SK-N-SH treated with all-trans-retinoic acid at 6 μM for 48 hours (cell line): ENCODE results near the gene MYCT1.
"Not testable (repeated sequence)": the region's sequence is repeated elsewhere in the genome, so short reads cannot be mapped to it uniquely, and the experiment has no call there.

ENCODE experiments used
- ATAC-seq: fragments of 200-7000 bp; cut with Tn5 transposase; 3 replicates; pipeline ENCODE4 v1.9.1; 2020; ENCODE audit warnings: mild to moderate bottlenecking, moderate library complexity
- ARNTL ChIP-seq: fragments of 450-650 bp; formaldehyde crosslinking; IDR thresholded peaks from 2 replicates; pipeline ENCODE4 v1.5.0; 2020; ENCODE audit warnings: low read depth, mild to moderate bottlenecking, moderate library complexity, borderline replicate concordance
- BACH2 ChIP-seq: fragments of 250-450 bp; sonication (Bioruptor Pico); IDR thresholded peaks from 2 replicates; pipeline ENCODE4 v1.9.0; 2021; ENCODE audit warnings: mild to moderate bottlenecking, borderline replicate concordance
- CREB5 ChIP-seq: fragments of 250-450 bp; sonication (Bioruptor Pico); IDR thresholded peaks from 2 replicates; pipeline ENCODE4 v1.5.1; 2020; ENCODE audit warnings: low read depth, mild to moderate bottlenecking, moderate library complexity
- CSDC2 ChIP-seq: fragments of 250-450 bp; sonication (Bioruptor Pico); IDR thresholded peaks from 2 replicates; pipeline ENCODE4 v1.5.0; 2020; ENCODE audit warnings: mild to moderate bottlenecking, moderate library complexity
- CSRNP3 ChIP-seq: fragments of 250-450 bp; sonication (Bioruptor Pico); IDR thresholded peaks from 2 replicates; pipeline ENCODE4 v1.5.1; 2021; ENCODE audit warnings: mild to moderate bottlenecking, moderate library complexity
- ESRRG ChIP-seq: fragments of 250-450 bp; sonication (Bioruptor Pico); IDR thresholded peaks from 2 replicates; pipeline ENCODE4 v1.6.1; 2021; ENCODE audit warnings: mild to moderate bottlenecking
- GLIS3 ChIP-seq: fragments of 250-450 bp; sonication (Bioruptor Pico); IDR thresholded peaks from 2 replicates; pipeline ENCODE4 v1.5.0; 2020; ENCODE audit warnings: mild to moderate bottlenecking, moderate library complexity
- ISL1 ChIP-seq: fragments of 250-450 bp; sonication (Bioruptor Pico); IDR thresholded peaks from 2 replicates; pipeline ENCODE4 v2.1.2; 2022; ENCODE audit warnings: mild to moderate bottlenecking, moderate library complexity
- OSR1 ChIP-seq: fragments of 250-450 bp; sonication (Bioruptor Pico); IDR thresholded peaks from 2 replicates; pipeline ENCODE4 v1.8.0; 2022; ENCODE audit warnings: moderate library complexity, mild to moderate bottlenecking, inconsistent platforms
- POU6F1 ChIP-seq: fragments of 250-450 bp; sonication (Bioruptor Pico); IDR thresholded peaks from 2 replicates; pipeline ENCODE4 v1.8.0; 2021; ENCODE audit warnings: low read depth, mild to moderate bottlenecking, moderate library complexity, borderline replicate concordance
- PPARA ChIP-seq: fragments of 250-450 bp; sonication (Bioruptor Pico); IDR thresholded peaks from 2 replicates; pipeline ENCODE4 v1.5.0; 2020; ENCODE audit warnings: mild to moderate bottlenecking, borderline replicate concordance
- RARB ChIP-seq: fragments of 250-450 bp; sonication (Bioruptor Pico); IDR thresholded peaks from 2 replicates; pipeline ENCODE4 v1.8.0; 2021; ENCODE audit warnings: mild to moderate bottlenecking, moderate library complexity
- SNAI2 ChIP-seq: fragments of 250-450 bp; sonication (Bioruptor Pico); IDR thresholded peaks from 2 replicates; pipeline ENCODE4 v1.5.0; 2020; ENCODE audit warnings: mild to moderate bottlenecking, moderate library complexity
- TCF4 ChIP-seq: fragments of 250-450 bp; sonication (Bioruptor Pico); IDR thresholded peaks from 2 replicates; pipeline ENCODE4 v1.8.0; 2021; ENCODE audit warnings: mild to moderate bottlenecking, moderate library complexity, borderline replicate concordance
- TOX ChIP-seq: fragments of 250-450 bp; sonication (Bioruptor Pico); IDR thresholded peaks from 2 replicates; pipeline ENCODE4 v1.8.0; 2021; ENCODE audit warnings: mild to moderate bottlenecking, moderate library complexity, borderline replicate concordance
- TSHZ2 ChIP-seq: fragments of 250-450 bp; sonication (Bioruptor Pico); IDR thresholded peaks from 2 replicates; pipeline ENCODE4 v1.5.0; 2020; ENCODE audit warnings: mild to moderate bottlenecking, moderate library complexity
- ZC3H10 ChIP-seq: fragments of 250-450 bp; sonication (Bioruptor Pico); IDR thresholded peaks from 2 replicates; pipeline ENCODE4 v1.5.1; 2021; ENCODE audit warnings: mild to moderate bottlenecking, moderate library complexity
- ZFP3 ChIP-seq: fragments of 250-450 bp; sonication (Bioruptor Pico); IDR thresholded peaks from 2 replicates; pipeline ENCODE4 v1.5.0; 2020; ENCODE audit warnings: mild to moderate bottlenecking, moderate library complexity
- ZFP30 ChIP-seq: fragments of 450-650 bp; formaldehyde crosslinking; IDR thresholded peaks from 2 replicates; pipeline ENCODE4 v1.5.0; 2022; ENCODE audit warnings: mild to moderate bottlenecking, moderate library complexity
- ZNF565 ChIP-seq: fragments of 450-650 bp; formaldehyde crosslinking; conservative IDR thresholded peaks from 2 replicates; pipeline ENCODE4 v1.5.0; 2020; ENCODE audit warnings: low read depth, mild to moderate bottlenecking, moderate library complexity
- ZNF70 ChIP-seq: fragments of 450-650 bp; formaldehyde crosslinking; IDR thresholded peaks from 2 replicates; pipeline ENCODE4 v1.5.0; 2020; ENCODE audit warnings: mild to moderate bottlenecking, moderate library complexity
- ZNF8 ChIP-seq: fragments of 450-650 bp; formaldehyde crosslinking; IDR thresholded peaks from 2 replicates; pipeline ENCODE4 v1.5.0; 2020; ENCODE audit warnings: mild to moderate bottlenecking, moderate library complexity

The MYCT1 gene

GRCh38 chr6:152701081-152701862 is 3.6 kb downstream of the MYCT1 start:
- TF ChIP-seq CSRNP3 (CRISPR knock-in tag) (no peak), ZC3H10 (CRISPR knock-in tag) (no peak), GLIS3 (CRISPR knock-in tag) (no peak), RARB (no peak), SNAI2 (CRISPR knock-in tag) (no peak), ESRRG (CRISPR knock-in tag) (no peak), TCF4 (no peak), POU6F1 (CRISPR knock-in tag) (no peak), ZNF70 (CRISPR knock-in tag) (no peak), OSR1 (CRISPR knock-in tag) (no peak), TSHZ2 (CRISPR knock-in tag) (no peak), TOX (no peak), ZNF565 (no peak), ISL1 (CRISPR knock-in tag) (no peak), ARNTL (no peak), ZFP3 (no peak), CSDC2 (no peak), ZFP30 (CRISPR knock-in tag) (no peak), PPARA (CRISPR knock-in tag) (no peak)
- TF ChIP-seq, all 23 proteins: peak for 0
- peak; percentile 57 for ATAC-seq

GRCh38 chr6:152701863-152702401 is 4.2 kb downstream of the MYCT1 start:
- peak; percentile 46 for ATAC-seq
- TF ChIP-seq OSR1 (CRISPR knock-in tag) (no peak), ZC3H10 (CRISPR knock-in tag) (no peak), ZNF565 (no peak), ZNF8 (CRISPR knock-in tag) (no peak), ARNTL (no peak), TOX (no peak), CREB5 (CRISPR knock-in tag) (no peak), ESRRG (CRISPR knock-in tag) (no peak), CSDC2 (no peak), GLIS3 (CRISPR knock-in tag) (no peak), BACH2 (CRISPR knock-in tag) (no peak), POU6F1 (CRISPR knock-in tag) (no peak), ZFP3 (no peak), CSRNP3 (CRISPR knock-in tag) (no peak), PPARA (CRISPR knock-in tag) (no peak)

GRCh38 chr6:152703750-152704149 is 6.1 kb downstream of the MYCT1 start:
- not testable (repeated sequence) for ATAC-seq
